VCaP (cell line): ENCODE measurements around the gene GOLIM4.
"Not testable (repeated sequence)": the region's sequence is repeated elsewhere in the genome, so short reads cannot be mapped to it uniquely, and the experiment has no call there.

ENCODE experiments used
- H3K27ac ChIP-seq: fragments of 450-650 bp; 2 replicates; pipeline ENCODE4 v1.5.1; 2017
- TF ChIP-seq, protein P1 (sequence below): fragments of 450-650 bp; conservative IDR thresholded peaks from 2 replicates; pipeline ENCODE4 v1.5.1; 2017; ENCODE audit warnings: mild to moderate bottlenecking, moderate library complexity

GOLIM4 gene, protein sequence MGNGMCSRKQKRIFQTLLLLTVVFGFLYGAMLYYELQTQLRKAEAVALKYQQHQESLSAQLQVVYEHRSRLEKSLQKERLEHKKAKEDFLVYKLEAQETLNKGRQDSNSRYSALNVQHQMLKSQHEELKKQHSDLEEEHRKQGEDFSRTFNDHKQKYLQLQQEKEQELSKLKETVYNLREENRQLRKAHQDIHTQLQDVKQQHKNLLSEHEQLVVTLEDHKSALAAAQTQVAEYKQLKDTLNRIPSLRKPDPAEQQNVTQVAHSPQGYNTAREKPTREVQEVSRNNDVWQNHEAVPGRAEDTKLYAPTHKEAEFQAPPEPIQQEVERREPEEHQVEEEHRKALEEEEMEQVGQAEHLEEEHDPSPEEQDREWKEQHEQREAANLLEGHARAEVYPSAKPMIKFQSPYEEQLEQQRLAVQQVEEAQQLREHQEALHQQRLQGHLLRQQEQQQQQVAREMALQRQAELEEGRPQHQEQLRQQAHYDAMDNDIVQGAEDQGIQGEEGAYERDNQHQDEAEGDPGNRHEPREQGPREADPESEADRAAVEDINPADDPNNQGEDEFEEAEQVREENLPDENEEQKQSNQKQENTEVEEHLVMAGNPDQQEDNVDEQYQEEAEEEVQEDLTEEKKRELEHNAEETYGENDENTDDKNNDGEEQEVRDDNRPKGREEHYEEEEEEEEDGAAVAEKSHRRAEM

DNA sequence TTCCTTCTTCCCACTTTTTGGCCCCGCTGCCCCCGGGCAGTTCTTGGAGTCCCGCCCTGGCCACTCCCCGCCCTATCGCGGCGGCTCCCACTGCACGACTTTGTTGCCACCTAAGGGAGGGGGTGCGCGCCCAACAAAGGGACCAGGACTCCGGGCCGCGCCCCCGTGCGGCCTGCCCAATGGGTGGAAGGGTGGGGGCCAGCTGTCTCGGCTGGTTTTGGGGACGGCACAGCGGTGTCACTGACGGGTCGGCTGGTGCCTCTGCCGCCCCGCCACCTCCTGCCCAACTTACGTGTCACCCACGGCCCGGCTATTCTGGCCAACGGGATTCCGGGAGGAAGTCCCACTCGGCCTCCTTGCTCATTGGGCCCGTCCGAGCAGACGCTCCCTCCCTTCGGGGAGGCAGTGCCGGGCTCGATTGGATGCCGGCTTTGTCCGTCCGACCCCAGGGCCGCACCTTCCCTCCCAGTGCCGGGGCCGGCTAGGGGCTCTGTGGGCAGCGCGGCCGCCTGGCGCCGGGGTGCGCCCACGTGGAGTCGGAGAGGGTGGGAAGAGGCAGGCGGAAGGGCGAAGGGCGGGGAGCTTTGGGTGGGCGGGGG is at the start of gene GOLIM4:
GOLIM4 (minus strand) TSS at position 314 of the 599 bp plus-strand sequence. CDS start 639 bp downstream, outside the sequence.
- H3K27ac ChIP-seq: peak within 1 kb of the TSS; percentile 81
- TF ChIP-seq, protein P1, sequence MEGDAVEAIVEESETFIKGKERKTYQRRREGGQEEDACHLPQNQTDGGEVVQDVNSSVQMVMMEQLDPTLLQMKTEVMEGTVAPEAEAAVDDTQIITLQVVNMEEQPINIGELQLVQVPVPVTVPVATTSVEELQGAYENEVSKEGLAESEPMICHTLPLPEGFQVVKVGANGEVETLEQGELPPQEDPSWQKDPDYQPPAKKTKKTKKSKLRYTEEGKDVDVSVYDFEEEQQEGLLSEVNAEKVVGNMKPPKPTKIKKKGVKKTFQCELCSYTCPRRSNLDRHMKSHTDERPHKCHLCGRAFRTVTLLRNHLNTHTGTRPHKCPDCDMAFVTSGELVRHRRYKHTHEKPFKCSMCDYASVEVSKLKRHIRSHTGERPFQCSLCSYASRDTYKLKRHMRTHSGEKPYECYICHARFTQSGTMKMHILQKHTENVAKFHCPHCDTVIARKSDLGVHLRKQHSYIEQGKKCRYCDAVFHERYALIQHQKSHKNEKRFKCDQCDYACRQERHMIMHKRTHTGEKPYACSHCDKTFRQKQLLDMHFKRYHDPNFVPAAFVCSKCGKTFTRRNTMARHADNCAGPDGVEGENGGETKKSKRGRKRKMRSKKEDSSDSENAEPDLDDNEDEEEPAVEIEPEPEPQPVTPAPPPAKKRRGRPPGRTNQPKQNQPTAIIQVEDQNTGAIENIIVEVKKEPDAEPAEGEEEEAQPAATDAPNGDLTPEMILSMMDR: no peak

DNA sequence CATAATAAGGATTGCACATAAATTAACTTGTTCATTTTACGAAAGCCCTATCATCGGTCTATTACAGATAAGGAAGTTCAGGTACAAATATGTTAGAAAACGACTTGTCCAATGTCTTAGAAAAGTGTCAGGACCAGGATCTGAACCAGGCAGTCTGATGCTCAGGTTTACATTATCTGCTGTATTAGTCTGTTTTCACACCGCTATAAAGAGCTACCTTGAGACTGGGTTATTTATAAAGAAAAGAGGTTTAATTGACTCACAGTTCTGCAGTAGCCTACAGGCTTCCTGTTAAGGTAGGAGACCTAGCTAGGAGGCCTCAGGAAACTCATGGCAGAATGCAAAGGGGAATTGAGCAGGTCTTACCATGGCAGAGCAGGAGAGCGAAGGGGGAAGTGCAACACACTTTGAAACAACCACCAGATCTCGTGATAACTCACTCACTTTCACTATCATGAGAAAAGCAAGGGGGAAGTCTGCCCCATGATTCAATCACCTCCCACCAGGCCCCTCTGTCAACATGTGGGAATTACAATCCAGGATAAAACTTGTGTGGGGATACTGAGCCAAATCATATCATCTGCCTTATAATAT is 45.8 kb upstream of the GOLIM4 start:
- no peak overlapping the region for H3K27ac ChIP-seq
- TF ChIP-seq, protein P1: no peak

DNA sequence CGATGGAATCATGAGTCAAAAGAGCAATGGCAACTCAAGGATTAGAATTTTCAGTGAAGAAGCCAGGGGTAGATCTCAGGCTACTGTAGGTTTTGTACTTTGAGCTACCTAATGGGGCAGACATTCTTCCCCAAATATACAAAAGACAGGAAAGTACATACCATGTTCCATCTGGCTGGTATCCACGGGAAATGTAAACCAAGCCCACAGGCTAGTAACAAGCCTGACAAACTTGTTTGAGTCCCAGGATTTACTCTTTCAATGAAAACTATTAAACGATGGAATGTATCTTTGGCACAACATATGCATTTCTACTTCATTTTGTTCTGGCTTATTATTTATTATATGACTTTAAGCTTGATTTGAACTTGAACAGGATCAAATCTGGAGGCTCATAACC is 44.2 kb upstream of the GOLIM4 start:
- peak overlapping the region; percentile 45 for H3K27ac ChIP-seq
- TF ChIP-seq, protein P1: no peak

DNA sequence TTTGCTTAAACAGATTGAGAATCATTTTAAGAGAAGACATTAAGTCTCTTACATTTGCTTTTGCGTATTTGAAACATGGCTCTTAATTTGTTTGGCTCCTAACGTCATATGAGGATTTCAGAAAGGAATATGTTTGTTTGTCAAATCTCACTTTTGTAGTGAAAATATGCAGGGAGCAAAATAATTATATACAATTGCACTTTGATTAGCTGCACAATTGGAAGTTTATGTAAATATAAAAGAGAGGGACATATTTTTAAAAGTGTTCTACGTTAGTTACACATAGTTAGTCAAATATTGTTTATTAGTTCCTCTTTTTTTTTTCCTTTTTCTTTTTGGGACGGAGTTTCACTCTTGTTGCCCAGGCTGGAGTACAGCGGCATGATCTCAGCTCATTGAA is 42.7 kb upstream of the GOLIM4 start:
- TF ChIP-seq, protein P1: no peak

DNA sequence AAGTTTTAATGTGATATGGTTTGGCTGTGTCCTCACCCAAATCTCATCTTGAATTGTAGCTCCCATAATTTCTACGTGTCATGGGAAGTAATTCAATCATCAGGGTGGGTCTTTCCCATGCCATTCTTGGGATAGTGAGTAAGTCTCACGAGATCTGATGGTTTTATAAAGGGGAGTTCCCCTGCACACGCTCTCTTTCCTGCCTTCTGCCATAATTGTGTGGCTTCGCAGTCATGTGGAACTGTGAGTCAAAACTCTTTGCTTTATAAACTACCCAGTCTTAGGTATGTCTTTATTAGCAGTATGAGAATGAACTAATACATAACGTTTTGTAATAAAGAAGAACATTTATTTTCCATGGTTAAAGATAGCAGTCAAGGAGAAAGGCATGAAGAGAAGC is 39.2 kb upstream of the GOLIM4 start:
- no peak overlapping the region for H3K27ac ChIP-seq
- TF ChIP-seq, protein P1: no peak

More for the DNA sequence above, 42.7 kb upstream of the GOLIM4 start:
- no peak overlapping the region for H3K27ac ChIP-seq

DNA sequence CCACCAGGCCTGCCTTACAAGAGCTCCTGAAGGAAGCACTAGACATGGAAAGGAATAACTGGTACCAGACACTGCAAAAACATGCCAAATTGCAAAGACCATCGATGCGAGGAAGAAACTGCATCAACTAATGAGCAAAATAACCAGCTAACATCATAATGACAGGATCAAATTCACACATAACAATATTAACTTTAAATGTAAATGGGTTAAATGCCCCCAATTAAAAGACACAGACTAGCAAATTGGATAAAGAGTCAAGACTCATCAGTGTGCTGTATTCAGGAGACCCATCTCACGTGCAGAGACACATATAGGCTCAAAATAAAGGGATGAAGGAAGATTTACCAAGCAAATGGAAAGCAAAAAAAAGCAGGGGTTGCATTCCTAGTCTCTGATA is 34.5 kb upstream of the GOLIM4 start:
- H3K27ac ChIP-seq: not testable (repeated sequence)

DNA sequence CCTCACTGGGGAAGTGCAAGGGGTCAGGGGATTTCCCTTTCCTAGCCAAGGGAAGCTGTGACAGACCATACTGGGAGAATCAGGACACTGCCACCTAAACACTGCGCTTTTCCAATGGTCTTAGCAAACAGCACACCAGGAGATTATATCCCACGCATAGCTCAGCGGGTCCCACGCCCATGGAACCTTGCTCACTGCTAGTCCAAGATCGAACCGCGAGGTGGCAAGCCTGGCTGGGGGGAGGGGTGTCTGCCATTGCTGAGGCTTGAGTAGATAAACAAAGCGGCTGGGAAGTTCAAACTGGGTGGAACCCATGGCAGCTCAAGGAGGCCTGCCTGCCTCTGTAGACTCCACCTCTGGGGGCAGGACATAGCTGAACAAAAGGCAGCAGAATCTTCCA is 32.7 kb upstream of the GOLIM4 start:
- not testable (repeated sequence) for H3K27ac ChIP-seq

DNA sequence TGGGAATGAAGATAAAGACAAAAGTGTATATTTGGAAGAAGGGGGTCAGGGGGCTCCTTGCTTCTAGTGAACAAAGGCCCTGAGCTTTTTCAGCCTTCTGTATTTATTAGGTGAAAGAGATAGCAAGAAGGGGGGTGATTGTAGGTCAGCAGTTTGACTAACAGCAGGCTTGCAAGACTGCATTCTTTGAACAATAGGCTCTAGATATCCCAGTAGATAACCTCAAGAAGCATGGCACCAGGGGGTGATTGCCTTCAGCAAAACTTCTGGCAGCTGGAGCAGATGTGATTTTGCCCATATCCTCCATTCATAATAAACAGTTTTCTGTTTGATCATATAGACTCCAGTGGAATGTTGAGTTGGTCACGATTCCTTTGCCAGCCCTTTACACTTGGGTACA is 31.7 kb upstream of the GOLIM4 start:
- H3K27ac ChIP-seq: no peak overlapping the region
- TF ChIP-seq, protein P1: no peak
